Mesenchymal stem cell (in vitro differentiated cells and primary cell): ENCODE data around the gene DPH1.
A peak's percentile ranks its signal among the peaks of the same experiment; 100 is the strongest.

Source experiments
- DNase-seq: peaks from one replicate; pipeline ENCODE4 v3.0.0-alpha.2; 2013
- H2AFZ ChIP-seq: one replicate; pipeline ENCODE4 v1.6.1; 2013; ENCODE audit warnings: low read depth, mild to moderate bottlenecking, control low read depth, inconsistent platforms, low read length, moderate library complexity
- H2AK5ac ChIP-seq: 2 replicates; pipeline ENCODE4 v1.6.1; 2013; ENCODE audit warnings: low read length, moderate library complexity, mild to moderate bottlenecking, inconsistent platforms; ENCODE audit not compliant: severe bottlenecking
- H2BK120ac ChIP-seq: one replicate; pipeline ENCODE4 v1.6.1; 2013; ENCODE audit warnings: low read depth, mild to moderate bottlenecking, inconsistent platforms, low read length, moderate library complexity
- H2BK12ac ChIP-seq, 2 experiments: one replicate each; pipeline ENCODE4 v1.6.1; 2013; ENCODE audit warnings: inconsistent platforms in 2 of 2, low read length in 2 of 2, mild to moderate bottlenecking in 2 of 2, moderate library complexity in 2 of 2, control low read depth in 1 of 2
- H2BK15ac ChIP-seq: one replicate; pipeline ENCODE4 v1.6.1; 2013; ENCODE audit warnings: mild to moderate bottlenecking, low read depth, inconsistent platforms; ENCODE audit not compliant: poor library complexity, severe bottlenecking
- H2BK5ac ChIP-seq: 2 replicates; pipeline ENCODE4 v1.6.1; 2013; ENCODE audit warnings: low read depth, mild to moderate bottlenecking, low read length, control low read depth, inconsistent platforms; ENCODE audit not compliant: poor library complexity, severe bottlenecking
- H3K14ac ChIP-seq, 2 experiments: one replicate each; pipeline ENCODE4 v1.6.1; 2013; ENCODE audit warnings: inconsistent platforms in 2 of 2, low read length in 2 of 2, control low read depth in 1 of 2, mild to moderate bottlenecking in 1 of 2, moderate library complexity in 1 of 2
- H3K18ac ChIP-seq, 2 experiments: one replicate each; pipeline ENCODE4 v1.6.1; 2013; ENCODE audit warnings: inconsistent platforms in 2 of 2, low read length in 2 of 2, control low read depth in 1 of 2, low read depth in 1 of 2, mild to moderate bottlenecking in 1 of 2
- H3K23ac ChIP-seq, 2 experiments: one replicate each; pipeline ENCODE4 v1.6.1; 2013; ENCODE audit warnings: inconsistent platforms in 2 of 2, low read length in 2 of 2, mild to moderate bottlenecking in 2 of 2, moderate library complexity in 2 of 2, control low read depth in 1 of 2
- H3K27ac ChIP-seq: 2 replicates; pipeline ENCODE4 v1.5.1; 2013; ENCODE audit warnings: mild to moderate bottlenecking, moderate library complexity, low read length, control low read depth, inconsistent platforms; ENCODE audit not compliant: poor library complexity, severe bottlenecking
- H3K27me3 ChIP-seq, 2 experiments: 2 replicates each; pipeline versions ENCODE4 v1.6.1 to v1.7.0; 2013; ENCODE audit warnings: low read length in 2 of 2, mild to moderate bottlenecking in 2 of 2, moderate library complexity in 2 of 2, control low read depth in 1 of 2, inconsistent platforms in 1 of 2; ENCODE audit not compliant: control insufficient read depth in 1 of 2, insufficient read depth in 1 of 2
- H3K36me3 ChIP-seq, 2 experiments: 2 replicates each; pipeline versions ENCODE4 v1.6.1 to v1.7.0; 2013; ENCODE audit warnings: low read length in 2 of 2, control low read depth in 1 of 2, inconsistent platforms in 1 of 2, low read depth in 1 of 2, mild to moderate bottlenecking in 1 of 2; ENCODE audit not compliant: insufficient read depth in 2 of 2, control insufficient read depth in 1 of 2
- H3K4ac ChIP-seq, 2 experiments: one replicate each; pipeline ENCODE4 v1.6.1; 2013; ENCODE audit warnings: inconsistent platforms in 2 of 2, low read length in 2 of 2, mild to moderate bottlenecking in 2 of 2, moderate library complexity in 2 of 2, control low read depth in 1 of 2, low read depth in 1 of 2
- H3K4me1 ChIP-seq: 2 replicates; pipeline ENCODE4 v1.6.1; 2013; ENCODE audit warnings: low read depth, low read length, control low read depth; ENCODE audit not compliant: control insufficient read depth, insufficient read depth
- H3K4me2 ChIP-seq: 2 replicates; pipeline ENCODE4 v1.6.1; 2013; ENCODE audit warnings: low read length, mild to moderate bottlenecking, inconsistent platforms; ENCODE audit not compliant: poor library complexity, severe bottlenecking
- H3K4me3 ChIP-seq, 2 experiments: 2 replicates each; pipeline versions ENCODE4 v1.5.1 to v1.7.0; 2013; ENCODE audit warnings: low read length in 2 of 2, mild to moderate bottlenecking in 2 of 2, control low read depth in 1 of 2, low read depth in 1 of 2; ENCODE audit not compliant: insufficient read depth in 1 of 2
- H3K79me1 ChIP-seq: replicated peaks from 2 replicates; pipeline ENCODE4 v1.6.1; 2013; ENCODE audit warnings: mild to moderate bottlenecking, control low read depth, low read length, inconsistent platforms; ENCODE audit not compliant: poor library complexity, severe bottlenecking
- H3K9ac ChIP-seq: 2 replicates; pipeline ENCODE4 v1.7.0; 2013; ENCODE audit warnings: mild to moderate bottlenecking, low read length, moderate library complexity
- H3K9me3 ChIP-seq: 2 replicates; pipeline ENCODE4 v1.7.0; 2013; ENCODE audit warnings: mild to moderate bottlenecking, low read length; ENCODE audit not compliant: control insufficient read depth
- H4K8ac ChIP-seq: one replicate; pipeline ENCODE4 v1.6.1; 2013; ENCODE audit warnings: inconsistent platforms, mild to moderate bottlenecking, low read length, moderate library complexity
- H4K91ac ChIP-seq: one replicate; pipeline ENCODE4 v1.6.1; 2013; ENCODE audit warnings: mild to moderate bottlenecking, low read length, inconsistent platforms
- WGBS: methylation state at CpG from one replicate; pipeline ENCODE4 v1.1.7; 2013; ENCODE audit warnings: mixed read lengths; 5-methylcytosine and 5-hydroxymethylcytosine counted together

DPH1 gene

GRCh38 chr17:2050300-2051060 is 20.5 kb downstream of the DPH1 start:
- Histone ChIP-seq H3K4me3 (peak overlapping the region; percentile 63 to 84), H3K9ac (peak overlapping the region; percentile 53), H2BK5ac (no peak overlapping the region), H3K4ac (no peak overlapping the region), H2AFZ (peak overlapping the region; percentile 71), H3K18ac (peak overlapping the region in 1 of 2 experiments; percentile 40), H3K9me3 (no peaks in the 10 kb centered on the region), H3K79me1 (peaks cover 5% of the 10 kb centered on the region), H2BK12ac (peak overlapping the region in 1 of 2 experiments; percentile 39), H2BK120ac (peak overlapping the region; percentile 19), H3K14ac (no peak overlapping the region), H2BK15ac (peak overlapping the region; percentile 7), H3K36me3 (no peaks in the 10 kb centered on the region), H3K4me2 (peak overlapping the region; percentile 98), H3K27ac (no peak overlapping the region), H4K91ac (no peak overlapping the region), H3K27me3 (no peaks in the 10 kb centered on the region), H3K23ac (no peak overlapping the region), H4K8ac (no peak overlapping the region), H2AK5ac (no peak overlapping the region), H3K4me1 (peaks cover 37% of the 10 kb centered on the region)
- peak; percentile 78 for DNase-seq
- WGBS = 2% methylated on average over 51 of the region's 88 CpGs

GRCh38 chr17:2051061-2051932 is 21.3 kb downstream of the DPH1 start:
- H3K4ac ChIP-seq = no peak overlapping the region
- peak overlapping the region; percentile 7 for H2BK15ac ChIP-seq
- H3K27me3 ChIP-seq = no peaks in the 10 kb centered on the region
- peak overlapping the region; percentile 98 for H3K4me2 ChIP-seq
- H4K8ac ChIP-seq = no peak overlapping the region
- no peak overlapping the region for H2BK5ac ChIP-seq
- H3K36me3 ChIP-seq = peaks cover 0 to under 1% of the 10 kb centered on the region in 2 experiments
- no peak overlapping the region for H2AFZ ChIP-seq
- H2BK120ac ChIP-seq = peak overlapping the region; percentile 19
- H2AK5ac ChIP-seq = no peak overlapping the region
- peak overlapping the region in 1 of 2 experiments; percentile 73 for H2BK12ac ChIP-seq
- peaks cover 38% of the 10 kb centered on the region for H3K4me1 ChIP-seq
- H3K18ac ChIP-seq = no peak overlapping the region
- peak overlapping the region in 1 of 2 experiments; percentile 94 for H3K23ac ChIP-seq
- peak overlapping the region in 1 of 2 experiments; percentile 84 for H3K4me3 ChIP-seq
- H3K27ac ChIP-seq = no peak overlapping the region
- H3K14ac ChIP-seq = no peak overlapping the region
- H3K9ac ChIP-seq = no peak overlapping the region
- 8% methylated on average over 69 of the region's 81 CpGs for WGBS
- no peaks in the 10 kb centered on the region for H3K9me3 ChIP-seq
- peaks cover 2% of the 10 kb centered on the region for H3K79me1 ChIP-seq
- no peak overlapping the region for H4K91ac ChIP-seq
- DNase-seq = peak; percentile 83

- H3K14ac ChIP-seq = no peak overlapping the region
- H3K4me2 ChIP-seq = no peak overlapping the region
- H2AFZ ChIP-seq = no peak overlapping the region
- H2BK5ac ChIP-seq = no peak overlapping the region
- H4K91ac ChIP-seq = no peak overlapping the region
- H3K79me1 ChIP-seq = peaks cover 2% of the 10 kb centered on the region
- peaks cover 43% of the 10 kb centered on the region for H3K4me1 ChIP-seq
- H2AK5ac ChIP-seq = no peak overlapping the region
- H3K23ac ChIP-seq = no peak overlapping the region
- H2BK15ac ChIP-seq = no peak overlapping the region
- no peak overlapping the region for H3K27ac ChIP-seq
- no peak overlapping the region for H3K18ac ChIP-seq
- 62% methylated on average over 13 of the region's 14 CpGs for WGBS
- no peak overlapping the region for H4K8ac ChIP-seq
- H3K36me3 ChIP-seq = peaks cover 0 to 8% of the 10 kb centered on the region in 2 experiments
- no peaks in the 10 kb centered on the region for H3K27me3 ChIP-seq
- H3K4ac ChIP-seq = no peak overlapping the region
- no peak overlapping the region for H3K9ac ChIP-seq
- H2BK120ac ChIP-seq = no peak overlapping the region
- DNase-seq = no peak
- no peak overlapping the region for H2BK12ac ChIP-seq
- H3K9me3 ChIP-seq = no peaks in the 10 kb centered on the region
- H3K4me3 ChIP-seq = no peak overlapping the region
Observed at GRCh38 chr17:2051933-2052559, 22.1 kb downstream of the DPH1 start.
